HepG2 (cell line): ENCODE data around the gene RPLP2. TPM values are rescaled to one million over a fixed set of nuclear protein-coding genes. Genes with fewer than 3 reads are reported as not detected.

Experiments
- DPF2 ChIP-seq: sonication (generic); formaldehyde crosslinking; IDR thresholded peaks from 2 replicates; pipeline ENCODE4 v1.4.0; 2020; ENCODE audit warnings: mild to moderate bottlenecking, low read depth, missing genetic modification reagents, borderline replicate concordance
- ETV6 ChIP-seq: sonication (generic); formaldehyde crosslinking; conservative IDR thresholded peaks from 2 replicates; pipeline ENCODE4 v1.4.0; 2020; ENCODE audit warnings: missing genetic modification reagents
- GATAD2A ChIP-seq: IDR thresholded peaks from 2 replicates; pipeline ENCODE4 v1.6.1; 2016
- HOXA5 ChIP-seq: sonication (generic); formaldehyde crosslinking; IDR thresholded peaks from 2 replicates; pipeline ENCODE4 v1.4.0; 2020; ENCODE audit warnings: missing genetic modification reagents
- JARID2 ChIP-seq: sonication (generic); formaldehyde crosslinking; IDR thresholded peaks from 2 replicates; pipeline ENCODE4 v1.8.1; 2023; ENCODE audit warnings: missing genetic modification reagents, inconsistent platforms; ENCODE audit not compliant: insufficient replicate concordance
- KDM5B ChIP-seq: sonication (generic); formaldehyde crosslinking; IDR thresholded peaks from 2 replicates; pipeline ENCODE4 v1.4.0; 2020; ENCODE audit warnings: missing genetic modification reagents, mild to moderate bottlenecking, borderline replicate concordance
- KLF12 ChIP-seq: sonication (generic); formaldehyde crosslinking; IDR thresholded peaks from 2 replicates; pipeline ENCODE4 v1.4.0; 2020; ENCODE audit warnings: missing genetic modification reagents, borderline replicate concordance
- MEF2D ChIP-seq: sonication (generic); formaldehyde crosslinking; IDR thresholded peaks from 2 replicates; pipeline ENCODE4 v1.5.1; 2020; ENCODE audit warnings: mild to moderate bottlenecking, missing genetic modification reagents
- MTF2 ChIP-seq: sonication (generic); formaldehyde crosslinking; IDR thresholded peaks from 2 replicates; pipeline ENCODE4 v1.5.0; 2020; ENCODE audit warnings: missing genetic modification reagents, borderline replicate concordance
- RAD21 ChIP-seq: fragments of 450-650 bp; formaldehyde crosslinking; IDR thresholded peaks from 2 replicates; pipeline ENCODE4 v1.5.0; 2020; ENCODE audit warnings: mild to moderate bottlenecking
- RBAK ChIP-seq: sonication (generic); formaldehyde crosslinking; IDR thresholded peaks from 2 replicates; pipeline ENCODE4 v1.5.1; 2020; ENCODE audit warnings: mild to moderate bottlenecking, missing genetic modification reagents
- SOX13 ChIP-seq, 3 experiments: fragments of 450-650 bp in 1 of 3; sonication (generic) in 1 of 3; formaldehyde crosslinking in 1 of 3; IDR thresholded peaks in 2 of 3; conservative IDR thresholded peaks in 1 of 3; 2 replicates each; pipeline versions ENCODE4 v1.5.0 to v1.6.1; 2016 to 2020; ENCODE audit warnings: antibody characterized with exemption in 1 of 3, mild to moderate bottlenecking in 1 of 3, missing compliant biosample characterization in 1 of 3, missing genetic modification reagents in 1 of 3, moderate library complexity in 1 of 3
- THAP11 ChIP-seq: IDR thresholded peaks from 2 replicates; pipeline ENCODE4 v1.6.1; 2016; ENCODE audit warnings: missing biosample characterization, missing genetic modification reagents
- TMF1 ChIP-seq: sonication (generic); formaldehyde crosslinking; IDR thresholded peaks from 2 replicates; pipeline ENCODE4 v1.8.1; 2022; ENCODE audit warnings: low read depth, missing genetic modification reagents
- ZNF235 ChIP-seq: sonication (generic); formaldehyde crosslinking; IDR thresholded peaks from 2 replicates; pipeline ENCODE4 v1.8.1; 2023; ENCODE audit warnings: mild to moderate bottlenecking, missing genetic modification reagents, borderline replicate concordance
- ZNF614 ChIP-seq: IDR thresholded peaks from 2 replicates; pipeline ENCODE4 v1.6.1; 2018; ENCODE audit warnings: missing biosample characterization, missing genetic modification reagents, inconsistent platforms, borderline replicate concordance
- polyA plus RNA-seq, 8 experiments: library from polyadenylated mRNA; depleted of rRNA in 3 of 8; stranded (reverse) in 7 of 8; unstranded in 1 of 8; fragments of >200 nt; fragmentation: Illumina TruSeq in 4 of 8; extraction: Trizol in 4 of 8; gene quantifications; 2 replicates each; pipeline versions ENCODE4 v1.2.1 to v1.2.3, GENCODE V29; 2011 to 2016; ENCODE audit warnings: low read depth in 4 of 8, missing spikeins in 1 of 8, mixed read lengths in 1 of 8; ENCODE audit not compliant: insufficient read depth in 1 of 8
- total RNA-seq, 5 experiments: library from RNA; depleted of rRNA; stranded (reverse); fragments of >200 nt; fragmentation: Illumina TruSeq; extraction: Trizol; gene quantifications; 2 replicates each; pipeline ENCODE4 v1.2.3, GENCODE V29; 2016; ENCODE audit warnings: low read depth in 1 of 5
- TF ChIP-seq, protein P1 (sequence below): sonication (generic); formaldehyde crosslinking; IDR thresholded peaks from 2 replicates; pipeline ENCODE4 v1.8.1; 2023; ENCODE audit warnings: missing genetic modification reagents, inconsistent platforms, borderline replicate concordance
- TF ChIP-seq, protein P2 (sequence below): sonication (generic); formaldehyde crosslinking; IDR thresholded peaks from 2 replicates; pipeline ENCODE4 v1.8.1; 2023; ENCODE audit warnings: mild to moderate bottlenecking, moderate library complexity, missing genetic modification reagents
- TF ChIP-seq, protein P3 (sequence below): sonication (generic); formaldehyde crosslinking; IDR thresholded peaks from 2 replicates; pipeline ENCODE4 v1.4.0; 2020; ENCODE audit warnings: low read depth, missing genetic modification reagents
- TF ChIP-seq, protein P4 (sequence below): sonication (generic); formaldehyde crosslinking; IDR thresholded peaks from 2 replicates; pipeline ENCODE4 v1.5.0; 2020; ENCODE audit warnings: mild to moderate bottlenecking, low read depth, missing genetic modification reagents, borderline replicate concordance

RPLP2 gene
- total and polyA plus RNA-seq, 2 of the 13 experiments (the other 11 are each of a cell fraction or from before 2014, with no cell fraction given) = 978 to 2,106 TPM

DNA sequence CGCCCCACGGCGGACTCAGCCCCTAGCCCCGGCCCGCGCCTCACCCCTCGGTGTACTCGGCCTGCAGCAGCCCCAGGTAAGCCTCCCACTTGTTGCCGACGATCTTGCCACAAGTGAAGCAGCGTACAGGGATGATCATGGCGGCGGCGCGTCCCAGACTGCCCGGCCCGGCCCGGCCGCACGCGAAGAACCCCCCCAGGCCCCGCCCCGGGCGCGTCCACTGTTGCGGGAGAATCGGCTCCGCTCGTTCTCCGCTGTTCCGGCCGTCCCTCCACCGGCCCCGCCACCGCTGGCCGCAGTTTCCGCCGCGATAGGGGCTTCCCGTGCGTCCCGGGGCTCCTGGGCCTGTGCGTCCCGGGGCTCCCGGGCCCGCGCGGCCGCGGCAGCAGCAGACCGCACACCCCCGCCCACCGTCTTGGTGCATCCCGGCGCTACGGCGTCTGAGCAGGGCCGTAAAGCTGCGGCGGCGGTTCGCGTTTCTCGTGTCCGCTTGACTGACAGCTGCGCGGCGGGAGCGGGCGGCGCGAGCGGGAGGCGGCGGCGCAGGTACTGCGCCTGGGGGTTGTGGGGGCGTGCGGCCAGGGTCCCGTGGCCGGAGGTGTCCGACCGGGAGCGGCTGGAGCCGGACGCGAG, 32.7 kb downstream of the RPLP2 start, which contains the start of the genes POLR2L and TSPAN4 (continued):
- TF ChIP-seq SOX13 (IDR thresholded peaks at IDR 0.05) (no peak), SOX13 (CRISPR knock-in tag; conservative IDR thresholded peaks at IDR 0.05 in 1 of 2, IDR thresholded peaks at IDR 0.05 in 1 of 2) (peak in 1 of 2 experiments; percentile 77; a peak in 1 of 4 replicates), RAD21 (CRISPR knock-in tag) (peak; percentile 69), TMF1 (peak; percentile 83), HOXA5 (CRISPR knock-in tag) (peak; percentile 20; the same call in 1 of the 2 replicates), JARID2 (CRISPR knock-in tag) (no peak), KLF12 (peak; percentile 62; the same call in 1 of the 2 replicates), ZNF614 (CRISPR knock-in tag) (peak; percentile 21; the same call in 1 of the 2 replicates), THAP11 (peak; percentile 87), GATAD2A (CRISPR knock-in tag) (no peak), ZNF235 (0 out of 2 replicates have a peak, but pooled peaks have one; percentile 34), MTF2 (CRISPR knock-in tag) (0 out of 2 replicates have a peak, but pooled peaks have one; percentile 55), ETV6 (peak; percentile 46; the same call in 1 of the 2 replicates), RBAK (no peak), DPF2 (CRISPR knock-in tag) (no peak), KDM5B (CRISPR knock-in tag) (peak; percentile 65; the same call in 1 of the 2 replicates), MEF2D (CRISPR knock-in tag) (no peak)
- TF ChIP-seq, protein P1, sequence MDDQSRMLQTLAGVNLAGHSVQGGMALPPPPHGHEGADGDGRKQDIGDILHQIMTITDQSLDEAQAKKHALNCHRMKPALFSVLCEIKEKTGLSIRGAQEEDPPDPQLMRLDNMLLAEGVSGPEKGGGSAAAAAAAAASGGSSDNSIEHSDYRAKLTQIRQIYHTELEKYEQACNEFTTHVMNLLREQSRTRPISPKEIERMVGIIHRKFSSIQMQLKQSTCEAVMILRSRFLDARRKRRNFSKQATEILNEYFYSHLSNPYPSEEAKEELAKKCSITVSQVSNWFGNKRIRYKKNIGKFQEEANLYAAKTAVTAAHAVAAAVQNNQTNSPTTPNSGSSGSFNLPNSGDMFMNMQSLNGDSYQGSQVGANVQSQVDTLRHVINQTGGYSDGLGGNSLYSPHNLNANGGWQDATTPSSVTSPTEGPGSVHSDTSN (CRISPR knock-in tag) = 0 out of 2 replicates have a peak, but pooled peaks have one; percentile 40
- TF ChIP-seq, protein P2, sequence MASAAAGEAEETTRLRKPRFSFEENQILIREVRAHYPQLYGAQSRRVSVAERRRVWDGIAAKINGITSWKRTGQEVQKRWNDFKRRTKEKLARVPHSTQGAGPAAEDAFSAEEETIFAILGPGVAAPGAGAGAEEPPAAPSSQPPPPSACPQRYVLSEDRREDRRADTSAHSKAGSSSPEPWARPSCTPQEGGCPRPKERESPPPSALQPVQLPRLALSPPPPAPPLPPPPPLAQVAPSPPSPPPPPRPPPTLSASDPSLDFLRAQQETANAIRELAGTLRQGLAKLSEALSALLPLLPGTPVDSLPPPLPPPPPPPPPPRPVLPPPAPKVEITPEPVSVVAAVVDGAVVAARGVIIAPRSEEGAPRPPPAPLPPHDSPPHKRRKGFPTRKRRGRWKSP (CRISPR knock-in tag) = peak; percentile 89
- TF ChIP-seq, protein P3, sequence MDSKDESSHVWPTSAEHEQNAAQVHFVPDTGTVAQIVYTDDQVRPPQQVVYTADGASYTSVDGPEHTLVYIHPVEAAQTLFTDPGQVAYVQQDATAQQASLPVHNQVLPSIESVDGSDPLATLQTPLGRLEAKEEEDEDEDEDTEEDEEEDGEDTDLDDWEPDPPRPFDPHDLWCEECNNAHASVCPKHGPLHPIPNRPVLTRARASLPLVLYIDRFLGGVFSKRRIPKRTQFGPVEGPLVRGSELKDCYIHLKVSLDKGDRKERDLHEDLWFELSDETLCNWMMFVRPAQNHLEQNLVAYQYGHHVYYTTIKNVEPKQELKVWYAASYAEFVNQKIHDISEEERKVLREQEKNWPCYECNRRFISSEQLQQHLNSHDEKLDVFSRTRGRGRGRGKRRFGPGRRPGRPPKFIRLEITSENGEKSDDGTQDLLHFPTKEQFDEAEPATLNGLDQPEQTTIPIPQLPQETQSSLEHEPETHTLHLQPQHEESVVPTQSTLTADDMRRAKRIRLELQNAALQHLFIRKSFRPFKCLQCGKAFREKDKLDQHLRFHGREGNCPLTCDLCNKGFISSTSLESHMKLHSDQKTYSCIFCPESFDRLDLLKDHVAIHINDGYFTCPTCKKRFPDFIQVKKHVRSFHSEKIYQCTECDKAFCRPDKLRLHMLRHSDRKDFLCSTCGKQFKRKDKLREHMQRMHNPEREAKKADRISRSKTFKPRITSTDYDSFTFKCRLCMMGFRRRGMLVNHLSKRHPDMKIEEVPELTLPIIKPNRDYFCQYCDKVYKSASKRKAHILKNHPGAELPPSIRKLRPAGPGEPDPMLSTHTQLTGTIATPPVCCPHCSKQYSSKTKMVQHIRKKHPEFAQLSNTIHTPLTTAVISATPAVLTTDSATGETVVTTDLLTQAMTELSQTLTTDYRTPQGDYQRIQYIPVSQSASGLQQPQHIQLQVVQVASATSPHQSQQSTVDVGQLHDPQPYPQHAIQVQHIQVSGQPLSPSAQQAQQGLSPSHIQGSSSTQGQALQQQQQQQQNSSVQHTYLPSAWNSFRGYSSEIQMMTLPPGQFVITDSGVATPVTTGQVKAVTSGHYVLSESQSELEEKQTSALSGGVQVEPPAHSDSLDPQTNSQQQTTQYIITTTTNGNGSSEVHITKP (CRISPR knock-in tag) = peak; percentile 98
- TF ChIP-seq, protein P4, sequence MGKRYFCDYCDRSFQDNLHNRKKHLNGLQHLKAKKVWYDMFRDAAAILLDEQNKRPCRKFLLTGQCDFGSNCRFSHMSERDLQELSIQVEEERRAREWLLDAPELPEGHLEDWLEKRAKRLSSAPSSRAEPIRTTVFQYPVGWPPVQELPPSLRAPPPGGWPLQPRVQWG = no peak
